ENCODE data around the gene GNAS. TPM values are rescaled to one million over a fixed set of nuclear protein-coding genes. Genes with fewer than 3 reads are reported as not detected.
"Not testable (repeated sequence)": the region's sequence is repeated elsewhere in the genome, so short reads cannot be mapped to it uniquely, and the experiment has no call there.

GNAS gene
- total RNA-seq, 1 donor from 2014 or later: 714 TPM

DNA sequence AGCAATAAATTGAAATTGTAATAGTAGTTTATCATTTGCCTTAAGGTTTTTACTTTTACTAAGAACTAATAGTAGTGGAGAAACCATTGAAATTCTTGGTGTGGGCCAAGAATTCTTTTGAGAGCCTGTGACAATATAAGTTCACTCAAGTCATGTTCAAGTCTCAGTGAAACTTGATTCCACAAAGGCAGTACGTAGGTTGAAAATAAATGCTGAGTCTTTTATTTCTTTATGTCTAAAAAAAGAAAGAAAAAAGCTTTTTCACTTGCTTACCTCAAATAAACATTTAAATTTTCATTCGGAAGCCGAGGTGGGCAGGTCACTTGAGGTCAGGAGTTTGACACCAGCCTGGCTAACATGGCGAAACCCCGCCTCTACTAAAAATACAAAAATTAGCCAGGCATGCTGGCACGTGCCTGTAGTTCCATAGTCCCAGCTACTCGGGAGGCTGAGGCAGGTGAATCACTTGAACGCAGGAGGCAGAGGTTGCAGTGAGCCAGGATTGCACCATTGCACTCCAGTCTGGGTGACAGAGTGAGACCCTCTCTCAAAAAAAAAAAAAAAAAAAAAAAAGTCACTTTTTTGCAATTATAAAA, 70.7 kb downstream of the GNAS start:
- DNase-seq (ENCODE audit: low read depth): no peak

DNA sequence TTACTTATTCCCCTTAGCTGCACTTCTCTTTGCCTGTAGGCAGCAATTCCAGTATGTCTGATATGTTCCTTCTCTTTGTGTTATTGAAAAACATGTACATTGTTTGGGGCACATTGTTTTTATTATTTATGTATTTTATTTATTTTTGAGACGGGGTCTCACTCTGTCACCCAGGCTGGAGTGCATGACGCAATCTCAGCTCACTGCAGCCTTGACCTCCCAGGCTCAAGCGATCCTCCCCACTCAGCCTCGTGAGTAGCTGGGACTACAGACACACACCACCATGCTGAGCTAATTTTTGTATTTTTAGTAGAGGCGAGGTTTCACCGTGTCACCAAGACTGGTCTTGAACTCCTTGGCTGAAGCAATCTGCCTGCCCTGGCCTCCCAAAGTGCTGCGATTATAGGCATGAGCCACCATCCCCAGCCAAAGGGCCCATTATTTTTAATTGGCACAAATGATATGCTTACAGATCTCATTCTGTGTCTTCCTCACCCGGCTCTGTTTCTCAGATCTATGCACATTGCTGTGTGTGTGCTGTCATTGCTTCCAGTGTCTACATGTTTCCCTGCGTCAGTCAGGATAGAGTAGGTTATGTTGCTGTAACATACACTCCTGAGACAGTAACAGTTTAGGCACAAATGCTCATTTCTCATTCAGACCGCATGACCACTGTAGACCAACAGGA, 74.4 kb downstream of the GNAS start:
- no peak for DNase-seq (ENCODE audit: low read depth)

GRCh38 chr20:58927490-58928061, 75.1 kb downstream of the GNAS start:
- DNase-seq (ENCODE audit: low read depth): no peak

GRCh38 chr20:58930496-58930895, 78.0 kb downstream of the GNAS start:
- no peak for DNase-seq (ENCODE audit: low read depth)

DNA sequence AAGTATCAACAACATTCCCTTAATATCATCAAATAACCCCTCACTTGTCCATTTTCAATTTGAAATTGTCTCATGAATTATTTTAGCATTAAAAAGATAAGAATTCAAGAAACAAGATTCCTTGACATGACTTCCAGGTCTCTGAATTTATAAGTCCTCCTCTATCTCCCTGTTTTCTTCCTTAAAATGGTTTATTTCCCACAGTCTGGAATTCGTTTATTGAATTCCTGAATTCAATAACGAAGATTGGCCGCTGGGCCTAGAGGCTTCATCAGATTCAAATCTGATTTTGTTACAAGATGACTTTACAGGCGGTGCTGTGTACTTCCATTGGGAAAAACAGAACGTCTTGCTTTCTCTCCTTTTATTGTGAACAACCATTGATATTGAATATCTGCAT, 79.7 kb downstream of the GNAS start:
- no peak for DNase-seq (ENCODE audit: low read depth)

DNA sequence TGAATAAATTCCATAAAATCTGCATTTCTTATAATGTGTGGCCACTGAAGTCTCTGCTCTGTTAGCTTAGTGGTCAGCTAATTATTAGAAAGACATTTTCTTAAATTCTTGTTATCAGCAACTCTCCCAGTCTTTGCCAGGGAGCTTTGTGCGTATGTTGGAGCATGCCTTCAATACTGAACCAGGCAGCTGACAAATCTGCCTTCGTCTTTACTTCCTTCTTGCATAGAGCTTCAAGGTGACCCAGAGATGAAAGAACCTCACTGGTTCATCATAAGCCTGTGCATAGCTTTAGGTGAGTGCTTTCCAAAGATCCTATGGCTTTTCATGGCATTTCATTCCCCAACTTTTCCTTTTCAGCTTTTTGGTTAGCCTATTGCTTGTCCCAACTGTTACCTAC, 85.6 kb downstream of the GNAS start:
- DNase-seq (ENCODE audit: low read depth): no peak

DNA sequence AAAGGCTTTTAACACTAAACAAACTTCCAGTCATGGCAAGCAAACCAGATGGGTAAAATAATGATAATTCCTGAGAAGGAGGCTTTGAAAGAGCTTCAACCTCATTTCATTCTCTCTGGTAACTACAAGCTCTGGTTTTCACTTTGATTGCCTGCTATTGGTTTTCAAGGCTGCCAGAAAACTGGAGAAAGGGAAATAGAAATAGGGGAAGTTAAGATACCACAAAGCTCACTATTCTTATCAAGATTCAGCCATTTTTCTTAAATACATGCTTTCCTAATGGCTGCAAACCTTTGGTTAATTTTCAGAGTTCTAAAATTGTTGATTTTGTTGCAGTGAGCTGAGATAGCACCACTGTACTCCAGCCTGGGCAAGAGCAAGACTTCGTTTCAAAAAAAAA, 86.0 kb downstream of the GNAS start:
- DNase-seq (ENCODE audit: low read depth): no peak

- DNase-seq (ENCODE audit: low read depth): no peak
Measured at GRCh38 chr20:58941471-58941870, 89.0 kb downstream of the GNAS start.

GRCh38 chr20:58942549-58942948, 90.0 kb downstream of the GNAS start:
- no peak for DNase-seq (ENCODE audit: low read depth)

GRCh38 chr20:58944610-58945009, 92.1 kb downstream of the GNAS start:
- no peak for DNase-seq (ENCODE audit: low read depth)

DNA sequence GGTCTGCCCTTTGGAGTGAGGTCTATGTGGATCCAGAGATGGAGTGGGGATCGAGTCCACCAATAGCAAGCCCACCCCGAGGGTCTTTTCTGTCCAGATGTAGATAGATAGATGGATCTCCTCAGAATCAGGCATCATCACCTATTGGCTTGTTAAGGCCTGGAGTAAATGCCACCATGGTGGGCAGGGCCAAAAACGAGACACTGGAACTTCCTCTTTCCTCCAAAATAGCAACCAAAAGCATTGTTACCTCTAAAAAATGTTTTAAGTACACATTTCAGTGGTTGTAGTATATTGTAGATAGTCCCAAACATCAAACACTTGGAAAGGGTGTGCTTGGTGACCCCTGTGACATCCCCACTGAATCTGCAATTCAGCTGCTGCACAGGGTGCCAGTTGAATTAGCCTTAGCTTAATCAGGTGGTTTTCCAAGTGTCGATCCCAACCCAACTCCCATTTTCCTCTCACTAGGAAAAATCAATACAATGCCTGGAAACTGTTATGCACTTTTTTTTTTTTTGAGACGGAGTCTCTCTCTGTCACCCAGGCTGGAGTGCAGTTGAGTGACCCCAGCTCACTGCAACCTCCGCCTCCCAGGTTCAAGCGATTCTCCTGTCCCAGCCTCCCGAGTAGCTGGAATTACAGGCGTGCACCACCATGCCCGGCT, 93.6 kb downstream of the GNAS start:
- no peak for DNase-seq (ENCODE audit: low read depth)

DNA sequence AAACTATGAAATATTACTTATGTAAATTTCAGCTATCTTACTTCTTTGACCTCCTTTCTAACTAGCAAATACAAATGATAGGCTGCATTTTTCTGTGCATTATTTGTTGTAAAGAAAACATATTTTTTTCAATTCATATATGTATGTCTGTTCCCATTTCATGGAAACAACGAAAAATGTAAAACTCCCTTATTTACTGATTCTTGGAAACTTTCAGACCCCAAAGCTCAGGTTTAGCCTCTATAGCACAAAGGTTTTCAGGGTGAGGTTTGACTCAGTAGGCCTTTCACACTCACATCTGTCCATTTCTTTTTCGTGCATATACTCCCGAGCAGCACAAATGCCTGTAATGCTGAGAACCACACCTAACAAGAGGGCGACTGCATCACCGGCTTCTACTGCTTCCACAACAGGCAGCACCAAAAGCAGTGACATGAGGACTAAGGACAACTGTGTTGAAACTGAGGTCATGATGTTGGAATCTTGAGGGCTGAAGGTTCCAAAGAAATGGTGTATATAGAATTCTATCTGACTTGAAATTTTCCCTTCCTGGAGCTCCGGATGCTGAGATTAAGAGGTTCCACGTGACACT, 95.4 kb downstream of the GNAS start:
- DNase-seq (ENCODE audit: low read depth): not testable (repeated sequence)

- DNase-seq (ENCODE audit: low read depth): no peak
Measured at GRCh38 chr20:58950603-58951002, 98.1 kb downstream of the GNAS start.

DNA sequence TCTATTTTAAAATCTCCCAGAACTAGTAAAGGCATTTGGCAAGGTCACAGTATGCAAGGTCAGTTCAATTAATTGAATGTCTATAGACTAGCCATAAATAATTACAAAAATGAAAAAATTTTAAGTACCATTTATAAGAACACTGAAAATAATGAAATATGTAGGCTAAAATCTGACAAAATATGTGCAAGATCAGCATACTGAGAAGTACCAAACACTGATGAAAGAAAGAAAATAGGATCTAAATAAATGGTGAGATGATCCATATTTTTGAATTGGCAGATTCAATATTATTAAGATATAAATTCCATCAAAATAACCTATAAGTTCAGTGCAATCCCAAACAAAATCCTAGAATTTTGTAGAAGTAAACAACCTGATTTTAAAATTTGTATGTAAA, 100.5 kb downstream of the GNAS start:
- no peak for DNase-seq (ENCODE audit: low read depth)

GRCh38 chr20:58956078-58956477, 103.6 kb downstream of the GNAS start:
- no peak for DNase-seq (ENCODE audit: low read depth)

GRCh38 chr20:58959652-58960051, 107.1 kb downstream of the GNAS start:
- no peak for DNase-seq (ENCODE audit: low read depth)

MicroRNAs within 50 kb of the gene (microRNA counts, 767-probe panel; counts per million panel counts)
- microRNA hsa-miR-296-3p: not detected
- microRNA hsa-miR-296-5p: not detected
- not detected for microRNA hsa-miR-298

Small RNA genes within 50 kb of the gene (microRNA-seq; reads per million reads assigned to microRNA genes)
- gene MIR298: not detected

Other genes starting within 250 kb of the GNAS start
- 18.5 and 25.0 TPM in 2 replicates for gene STX16, start 201.4 kb upstream of the GNAS start, total RNA-seq
- gene NPEPL1, start 159.9 kb upstream of the GNAS start, total RNA-seq: 26.1 and 33.6 TPM in 2 replicates
- not detected in 2 replicates for gene GNAS-AS1, start 1.8 kb upstream of the GNAS start, total RNA-seq
- 32.0 and 38.6 TPM in 2 replicates for gene NELFCD, start 128.5 kb downstream of the GNAS start, total RNA-seq
- 69.6 and 74.7 TPM in 2 replicates for gene CTSZ, start 154.5 kb downstream of the GNAS start, total RNA-seq
- not detected in 2 replicates for gene TUBB1, start 166.7 kb downstream of the GNAS start, total RNA-seq
- gene ATP5F1E, start 179.6 kb downstream of the GNAS start, total RNA-seq: 24.7 and 29.0 TPM in 2 replicates
- 68.3 and 74.2 TPM in 2 replicates for gene PRELID3B, start 190.1 kb downstream of the GNAS start, total RNA-seq